HG03469 (cell line): ENCODE results near the gene INTS14.
"Not testable (repeated sequence)": the region's sequence is repeated elsewhere in the genome, so short reads cannot be mapped to it uniquely, and the experiment has no call there.

ENCODE experiments used
- ATAC-seq: cut with Tn5 transposase; IDR thresholded peaks from one replicate; pipeline ENCODE4 v1.9.1; 2021; ENCODE audit warnings: mild to moderate bottlenecking, moderate library complexity, moderate number of reproducible peaks; ENCODE audit not compliant: unreplicated experiment

INTS14 gene

GRCh38 chr15:65583701-65584100 is 27.2 kb downstream of the INTS14 start:
- no peak for ATAC-seq

- ATAC-seq = no peak
Observed at GRCh38 chr15:65580287-65580686, 30.6 kb downstream of the INTS14 start.

- no peak for ATAC-seq
Observed at GRCh38 chr15:65579762-65580161, 31.2 kb downstream of the INTS14 start.

- no peak for ATAC-seq
Observed at GRCh38 chr15:65578904-65579728, 31.8 kb downstream of the INTS14 start.

- ATAC-seq = no peak
Observed at GRCh38 chr15:65577129-65577996, 33.6 kb downstream of the INTS14 start.

- no peak for ATAC-seq
Observed at GRCh38 chr15:65576664-65577063, 34.3 kb downstream of the INTS14 start.

- ATAC-seq = no peak
Observed at GRCh38 chr15:65571971-65572370, 39.0 kb downstream of the INTS14 start.

GRCh38 chr15:65569728-65570127 is 41.2 kb downstream of the INTS14 start:
- ATAC-seq = no peak

GRCh38 chr15:65561934-65562333 is 49.0 kb downstream of the INTS14 start:
- no peak for ATAC-seq

- no peak for ATAC-seq
Observed at GRCh38 chr15:65559941-65560340, 51.0 kb downstream of the INTS14 start.

- no peak for ATAC-seq
Observed at GRCh38 chr15:65558997-65559760, 51.8 kb downstream of the INTS14 start.

- no peak for ATAC-seq
Observed at GRCh38 chr15:65558336-65558735, 52.6 kb downstream of the INTS14 start.

- no peak for ATAC-seq
Observed at GRCh38 chr15:65556622-65557021, 54.3 kb downstream of the INTS14 start.

- no peak for ATAC-seq
Observed at GRCh38 chr15:65553691-65554090, 57.2 kb downstream of the INTS14 start.

- ATAC-seq = not testable (repeated sequence)
Observed at GRCh38 chr15:65552851-65553250, 58.1 kb downstream of the INTS14 start.

GRCh38 chr15:65551183-65551582 is 59.7 kb downstream of the INTS14 start:
- ATAC-seq = no peak

GRCh38 chr15:65550681-65551098 is 60.2 kb downstream of the INTS14 start:
- no peak for ATAC-seq

GRCh38 chr15:65549288-65549687 is 61.6 kb downstream of the INTS14 start:
- not testable (repeated sequence) for ATAC-seq

GRCh38 chr15:65547841-65548240 is 63.1 kb downstream of the INTS14 start:
- ATAC-seq = no peak

- ATAC-seq = no peak
Observed at GRCh38 chr15:65541231-65541820, 69.6 kb downstream of the INTS14 start.

GRCh38 chr15:65540314-65540713 is 70.6 kb downstream of the INTS14 start:
- ATAC-seq = no peak
